Lower lobe of right lung (tissue), 2 donors: ENCODE results near the gene SNX14. TPM values are rescaled to one million over a fixed set of nuclear protein-coding genes. Genes with fewer than 3 reads are reported as not detected.
"Not testable (repeated sequence)": the region's sequence is repeated elsewhere in the genome, so short reads cannot be mapped to it uniquely, and the experiment has no call there.

Experiments used
- ATAC-seq, 2 donors: fragments of 200-7000 bp; cut with Tn5 transposase; one replicate each; pipeline ENCODE4 v1.9.1; 2020 to 2022; ENCODE audit warnings: mild to moderate bottlenecking in 2 of 2, moderate library complexity in 2 of 2
- DNase-seq: peaks from one replicate; pipeline ENCODE4 v3.0.0-alpha.2; 2020
- H3K27ac ChIP-seq: fragments of 200-600 bp; one replicate; pipeline ENCODE4 v1.8.0; 2022
- H3K27me3 ChIP-seq: fragments of 200-600 bp; one replicate; pipeline ENCODE4 v1.8.0; 2022; ENCODE audit warnings: low read depth
- H3K36me3 ChIP-seq: fragments of 200-600 bp; one replicate; pipeline ENCODE4 v1.8.0; 2022; ENCODE audit warnings: mild to moderate bottlenecking
- H3K4me1 ChIP-seq: fragments of 200-600 bp; one replicate; pipeline ENCODE4 v1.8.0; 2022
- H3K4me3 ChIP-seq: fragments of 200-600 bp; one replicate; pipeline ENCODE4 v1.8.0; 2022; ENCODE audit warnings: mild to moderate bottlenecking
- H3K9me3 ChIP-seq: fragments of 200-600 bp; one replicate; pipeline ENCODE4 v1.8.0; 2022
- intact Hi-C: fragments of 100-400 bp; cut with DNase I; formaldehyde crosslinking; loops from one replicate; pipeline ENCODE4 v1.11.0; 2022
- total RNA-seq: library from RNA; stranded (reverse); fragmentation: NEBNext Ultra II Directional; extraction: Animal tissue kit (Norgen Biotek cat#: 25700); gene quantifications from one replicate; pipeline ENCODE4 v1.2.1, GENCODE V29; 2021
- TF ChIP-seq, protein P1 (sequence below): fragments of 200-600 bp; IDR thresholded peaks from one replicate; pipeline ENCODE4 v1.8.0; 2022; ENCODE audit warnings: antibody characterized with exemption, mild to moderate bottlenecking
- donor health status: DM: no; HTN: yes; CAD: no; lungs with severe emphysema.

Gene SNX14
- total RNA-seq, 1 donor from 2014 or later: 86.7 TPM

- no peaks in the 10 kb centered on the region for H3K9me3 ChIP-seq
- DNase-seq (no peak), ATAC-seq (no peak)
- no peaks in the 10 kb centered on the region for H3K4me1 ChIP-seq
- intact Hi-C loops: no loop called here
- H3K36me3 ChIP-seq: peaks cover 61% of the 10 kb centered on the region
- TF ChIP-seq, protein P1, sequence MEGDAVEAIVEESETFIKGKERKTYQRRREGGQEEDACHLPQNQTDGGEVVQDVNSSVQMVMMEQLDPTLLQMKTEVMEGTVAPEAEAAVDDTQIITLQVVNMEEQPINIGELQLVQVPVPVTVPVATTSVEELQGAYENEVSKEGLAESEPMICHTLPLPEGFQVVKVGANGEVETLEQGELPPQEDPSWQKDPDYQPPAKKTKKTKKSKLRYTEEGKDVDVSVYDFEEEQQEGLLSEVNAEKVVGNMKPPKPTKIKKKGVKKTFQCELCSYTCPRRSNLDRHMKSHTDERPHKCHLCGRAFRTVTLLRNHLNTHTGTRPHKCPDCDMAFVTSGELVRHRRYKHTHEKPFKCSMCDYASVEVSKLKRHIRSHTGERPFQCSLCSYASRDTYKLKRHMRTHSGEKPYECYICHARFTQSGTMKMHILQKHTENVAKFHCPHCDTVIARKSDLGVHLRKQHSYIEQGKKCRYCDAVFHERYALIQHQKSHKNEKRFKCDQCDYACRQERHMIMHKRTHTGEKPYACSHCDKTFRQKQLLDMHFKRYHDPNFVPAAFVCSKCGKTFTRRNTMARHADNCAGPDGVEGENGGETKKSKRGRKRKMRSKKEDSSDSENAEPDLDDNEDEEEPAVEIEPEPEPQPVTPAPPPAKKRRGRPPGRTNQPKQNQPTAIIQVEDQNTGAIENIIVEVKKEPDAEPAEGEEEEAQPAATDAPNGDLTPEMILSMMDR: no peak
- no peaks in the 10 kb centered on the region for H3K27me3 ChIP-seq
- no peak overlapping the region for H3K27ac ChIP-seq
- no peak overlapping the region for H3K4me3 ChIP-seq
These were observed 41.0 kb downstream of the SNX14 start for GRCh38 chr6:85552652-85553051.

DNA sequence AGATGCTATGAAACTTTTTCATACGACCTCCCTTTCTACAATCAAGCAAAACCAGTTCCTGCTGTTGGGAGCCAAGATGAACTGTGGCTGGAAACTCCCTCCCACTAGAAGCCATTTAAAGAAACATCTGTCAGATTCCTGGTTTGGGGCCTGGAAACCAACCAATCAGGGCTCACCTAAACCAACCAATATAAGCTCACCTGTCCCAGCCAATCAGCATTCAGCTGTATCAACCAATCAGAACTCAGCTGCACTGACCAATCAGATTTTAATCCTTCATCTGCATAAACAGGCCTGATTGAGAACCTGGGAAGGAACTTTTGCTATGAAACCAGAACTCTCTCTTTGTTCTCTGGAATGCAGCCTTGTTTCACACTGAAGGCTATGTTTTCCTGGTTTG, 42.4 kb downstream of the SNX14 start:
- Histone ChIP-seq H3K4me1 (no peaks in the 10 kb centered on the region), H3K36me3 (peaks cover 65% of the 10 kb centered on the region), H3K9me3 (no peaks in the 10 kb centered on the region), H3K27ac (no peak overlapping the region), H3K27me3 (no peaks in the 10 kb centered on the region), H3K4me3 (no peak overlapping the region)
- ATAC-seq: no peak
- no peak for DNase-seq
- intact Hi-C loops: no loop called here
- TF ChIP-seq, protein P1: no peak

GRCh38 chr6:85547719-85548118, 45.9 kb downstream of the SNX14 start:
- no peak for DNase-seq
- peaks cover 63% of the 10 kb centered on the region for H3K36me3 ChIP-seq
- TF ChIP-seq, protein P1: no peak

DNA sequence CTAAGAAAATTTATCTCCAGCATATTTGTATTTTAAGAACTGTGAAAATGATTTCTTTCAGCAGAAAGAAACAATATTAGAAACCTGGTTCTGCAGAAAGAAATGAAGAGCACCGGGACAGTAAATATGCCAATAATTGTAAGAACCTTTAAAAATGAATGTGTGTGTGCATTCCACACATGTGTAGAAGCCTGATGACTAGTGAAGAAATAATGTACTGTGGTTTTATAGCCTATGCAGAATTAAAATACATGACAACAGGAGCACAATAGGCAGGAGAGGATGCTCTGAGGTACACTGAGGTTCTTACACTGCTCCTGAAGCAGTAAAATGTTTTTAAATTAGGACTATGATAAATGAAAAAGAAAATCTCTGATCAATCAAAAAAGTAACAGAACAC, 48.9 kb downstream of the SNX14 start:
- intact Hi-C loops: no loop called here
- no peak overlapping the region for H3K27ac ChIP-seq
- H3K4me1 ChIP-seq: no peaks in the 10 kb centered on the region
- TF ChIP-seq, protein P1: no peak
- DNase-seq: no peak
- H3K4me3 ChIP-seq: no peak overlapping the region
- ATAC-seq: no peak
- no peaks in the 10 kb centered on the region for H3K27me3 ChIP-seq
- H3K36me3 ChIP-seq: peaks cover 79% of the 10 kb centered on the region
- no peaks in the 10 kb centered on the region for H3K9me3 ChIP-seq

More at GRCh38 chr6:85547719-85548118, 45.9 kb downstream of the SNX14 start:
- H3K27me3 ChIP-seq: no peaks in the 10 kb centered on the region
- no peaks in the 10 kb centered on the region for H3K9me3 ChIP-seq
- intact Hi-C loops: no loop called here
- no peak overlapping the region for H3K27ac ChIP-seq
- H3K4me3 ChIP-seq: no peak overlapping the region
- no peaks in the 10 kb centered on the region for H3K4me1 ChIP-seq
- no peak for ATAC-seq

DNA sequence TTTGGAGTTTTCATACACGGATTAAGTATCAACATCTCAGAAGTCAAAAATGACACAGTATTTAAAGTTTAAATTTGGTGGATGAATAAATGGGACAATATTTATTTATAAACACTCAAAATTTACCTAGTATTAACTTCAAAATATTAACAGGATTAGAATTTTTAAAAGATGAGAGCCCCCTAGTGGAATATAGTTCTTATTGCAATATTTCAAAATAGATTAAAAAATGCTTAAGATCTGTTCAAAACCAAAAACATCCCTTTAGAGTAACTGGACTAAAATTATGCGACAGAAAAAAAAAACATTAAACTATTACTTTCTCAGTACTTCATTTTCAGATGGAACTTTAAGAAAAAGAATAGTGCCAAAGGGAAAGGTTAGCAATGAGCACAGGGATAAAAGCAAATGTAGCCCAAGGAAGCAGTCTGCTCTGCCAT, 56.6 kb downstream of the SNX14 start:
- H3K9me3 ChIP-seq: no peaks in the 10 kb centered on the region
- intact Hi-C loops: no loop called here
- ATAC-seq (no peak), DNase-seq (no peak)
- H3K27ac ChIP-seq: no peak overlapping the region
- H3K27me3 ChIP-seq: no peaks in the 10 kb centered on the region
- no peak overlapping the region for H3K4me3 ChIP-seq
- TF ChIP-seq, protein P1: peak; percentile 60
- H3K36me3 ChIP-seq: peaks cover 64% of the 10 kb centered on the region
- no peaks in the 10 kb centered on the region for H3K4me1 ChIP-seq

- DNase-seq, H3K9me3 ChIP-seq, intact Hi-C loops, ATAC-seq, H3K27ac ChIP-seq, H3K4me1 ChIP-seq, H3K27me3 ChIP-seq, H3K4me3 ChIP-seq: not testable (repeated sequence)
- H3K36me3 ChIP-seq: peaks cover 95% of the 10 kb centered on the region
These were observed 69.4 kb downstream of the SNX14 start for GRCh38 chr6:85524281-85524680.
